NT2/D1 (cell line): ENCODE data around the gene MED15.
"Not testable (repeated sequence)": the region's sequence is repeated elsewhere in the genome, so short reads cannot be mapped to it uniquely, and the experiment has no call there.

Experiments used
- DNase-seq: peaks from one replicate; pipeline ENCODE4 v3.0.0-alpha.2; 2011; ENCODE audit warnings: low read depth, low spot score
- H3K27me3 ChIP-seq: 2 replicates; pipeline ENCODE4 v1.6.0; 2011; ENCODE audit warnings: mild to moderate bottlenecking; ENCODE audit not compliant: insufficient read length, insufficient read depth
- H3K36me3 ChIP-seq: 2 replicates; pipeline ENCODE4 v1.6.1; 2011; ENCODE audit warnings: mild to moderate bottlenecking, low read length, mixed read lengths; ENCODE audit not compliant: insufficient read depth, insufficient read length
- H3K4me1 ChIP-seq: 2 replicates; pipeline ENCODE4 v1.5.1; 2011; ENCODE audit not compliant: insufficient read depth, insufficient read length
- H3K4me3 ChIP-seq: 2 replicates; pipeline ENCODE4 v1.5.1; 2011; ENCODE audit warnings: low read depth; ENCODE audit not compliant: insufficient read length
- H3K9ac ChIP-seq: 2 replicates; pipeline ENCODE4 v1.6.0; 2011; ENCODE audit warnings: low read depth; ENCODE audit not compliant: insufficient read length
- H3K9me3 ChIP-seq: 2 replicates; pipeline ENCODE4 v1.5.1; 2011; ENCODE audit warnings: mild to moderate bottlenecking, low read length; ENCODE audit not compliant: insufficient read depth
- SUZ12 ChIP-seq: IDR thresholded peaks from 2 replicates; pipeline ENCODE4 v1.6.1; 2011; ENCODE audit not compliant: insufficient read length, insufficient read depth; ENCODE audit errors: extremely low read depth
- YY1 ChIP-seq: IDR thresholded peaks from 2 replicates; pipeline ENCODE4 v1.6.1; 2011; ENCODE audit not compliant: insufficient read length, insufficient read depth
- ZNF274 ChIP-seq: IDR thresholded peaks from 2 replicates; pipeline ENCODE4 v1.6.1; 2011; ENCODE audit warnings: mild to moderate bottlenecking, low read depth, low read length

MED15 gene

GRCh38 chr22:20531404-20532201, 24.2 kb downstream of the MED15 start:
- no peak overlapping the region for H3K4me3 ChIP-seq
- H3K9ac ChIP-seq, result no peak overlapping the region
- H3K27me3 ChIP-seq, result no peaks in the 10 kb centered on the region
- peaks cover 22% of the 10 kb centered on the region for H3K4me1 ChIP-seq
- no peaks in the 10 kb centered on the region for H3K9me3 ChIP-seq
- TF ChIP-seq SUZ12, result no peak
- peaks cover 41% of the 10 kb centered on the region for H3K36me3 ChIP-seq
- DNase-seq, result no peak

DNA sequence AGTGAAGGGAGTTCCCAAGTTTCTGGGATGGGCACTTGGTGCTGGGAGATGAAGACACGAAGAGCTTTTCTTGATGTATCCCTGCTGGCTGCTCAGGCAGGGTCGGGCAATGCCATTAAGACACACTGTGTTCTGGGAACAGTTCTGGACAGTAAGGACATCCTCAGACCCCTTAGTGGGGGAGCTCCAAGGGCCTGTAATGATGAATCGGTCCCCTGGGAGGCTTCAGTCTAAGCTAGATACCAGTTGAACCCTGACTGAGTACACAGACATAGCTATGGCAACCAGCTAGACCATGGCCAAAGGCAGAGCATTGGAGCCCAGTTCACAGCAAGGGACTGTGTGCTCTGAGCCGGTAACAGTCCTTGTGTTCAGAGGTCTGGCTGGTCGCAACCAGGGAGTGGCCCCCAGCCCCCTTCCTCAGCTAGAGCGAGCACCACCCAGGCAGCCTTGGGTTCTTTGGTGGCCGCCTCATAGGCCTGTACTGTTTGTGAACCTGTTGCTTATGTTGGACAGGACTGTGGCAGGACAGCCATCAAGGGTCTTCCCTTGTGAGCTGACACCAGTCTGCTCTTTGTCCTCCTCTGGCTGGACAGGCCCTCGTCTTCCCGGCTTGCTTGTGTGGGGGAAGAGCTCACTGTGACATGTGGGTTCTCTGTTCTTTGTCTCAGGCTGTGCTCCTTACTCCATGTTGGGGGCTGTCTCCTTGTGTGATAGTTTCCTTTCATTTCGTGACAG, 25.0 kb downstream of the MED15 start:
- no peaks in the 10 kb centered on the region for H3K27me3 ChIP-seq
- no peak for TF ChIP-seq YY1
- no peak for TF ChIP-seq ZNF274
- no peak for TF ChIP-seq SUZ12
- peaks cover 20% of the 10 kb centered on the region for H3K4me1 ChIP-seq
- no peak for DNase-seq
- peak overlapping the region; percentile 53 for H3K9ac ChIP-seq
- H3K36me3 ChIP-seq, result peaks cover 47% of the 10 kb centered on the region
- H3K9me3 ChIP-seq, result no peaks in the 10 kb centered on the region
- no peak overlapping the region for H3K4me3 ChIP-seq

GRCh38 chr22:20533095-20533878, 25.9 kb downstream of the MED15 start:
- peaks cover 47% of the 10 kb centered on the region for H3K36me3 ChIP-seq
- no peaks in the 10 kb centered on the region for H3K27me3 ChIP-seq
- no peak for DNase-seq
- TF ChIP-seq YY1 (no peak), ZNF274 (no peak), SUZ12 (no peak)
- H3K9me3 ChIP-seq, result no peaks in the 10 kb centered on the region
- peaks cover 20% of the 10 kb centered on the region for H3K4me1 ChIP-seq
- H3K4me3 ChIP-seq, result no peak overlapping the region
- H3K9ac ChIP-seq, result no peak overlapping the region

GRCh38 chr22:20533879-20534265, 26.5 kb downstream of the MED15 start:
- TF ChIP-seq ZNF274 (no peak), SUZ12 (no peak), YY1 (no peak)
- Histone ChIP-seq H3K9me3 (no peaks in the 10 kb centered on the region), H3K36me3 (peaks cover 44% of the 10 kb centered on the region), H3K4me3 (no peak overlapping the region), H3K27me3 (no peaks in the 10 kb centered on the region), H3K4me1 (peaks cover 20% of the 10 kb centered on the region), H3K9ac (no peak overlapping the region)
- DNase-seq, result no peak

- H3K9ac ChIP-seq, result no peak overlapping the region
- peaks cover 14% of the 10 kb centered on the region for H3K4me1 ChIP-seq
- H3K4me3 ChIP-seq, result no peak overlapping the region
- no peaks in the 10 kb centered on the region for H3K9me3 ChIP-seq
- no peak for DNase-seq
- TF ChIP-seq ZNF274 (no peak), SUZ12 (no peak), YY1 (no peak)
- no peaks in the 10 kb centered on the region for H3K27me3 ChIP-seq
- peaks cover 46% of the 10 kb centered on the region for H3K36me3 ChIP-seq
Measured at GRCh38 chr22:20536590-20537324, 29.3 kb downstream of the MED15 start.

GRCh38 chr22:20537325-20537756, 29.9 kb downstream of the MED15 start:
- Histone ChIP-seq H3K36me3 (peaks cover 42% of the 10 kb centered on the region), H3K9me3 (no peaks in the 10 kb centered on the region), H3K9ac (no peak overlapping the region), H3K27me3 (no peaks in the 10 kb centered on the region), H3K4me1 (peaks cover 10% of the 10 kb centered on the region), H3K4me3 (no peak overlapping the region)
- TF ChIP-seq YY1 (no peak), ZNF274 (no peak), SUZ12 (no peak)
- no peak for DNase-seq

DNA sequence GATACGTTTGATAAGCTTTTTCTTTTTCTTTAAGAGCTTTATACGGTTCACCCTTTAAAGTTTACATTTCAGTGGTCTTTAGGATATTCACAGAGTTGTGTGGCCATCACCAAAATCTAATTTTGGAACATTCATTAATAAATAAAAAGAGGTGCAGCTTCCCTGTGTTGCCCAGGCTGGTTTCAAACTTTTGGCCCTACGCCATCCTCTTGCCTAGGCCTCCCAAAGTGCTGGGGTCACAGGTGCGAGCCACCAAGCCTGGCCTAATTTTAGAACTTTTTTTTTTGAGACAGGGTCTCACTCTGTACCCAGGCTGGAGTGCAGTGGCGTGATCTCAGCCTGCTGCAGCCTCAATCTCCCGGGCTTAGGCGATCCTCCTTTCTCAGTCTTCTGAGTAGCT, 30.6 kb downstream of the MED15 start:
- TF ChIP-seq ZNF274 (no peak), YY1 (no peak), SUZ12 (no peak)
- Histone ChIP-seq H3K4me3 (no peak overlapping the region), H3K27me3 (no peaks in the 10 kb centered on the region), H3K36me3 (peaks cover 41% of the 10 kb centered on the region), H3K9ac (no peak overlapping the region), H3K4me1 (peaks cover 7% of the 10 kb centered on the region), H3K9me3 (no peaks in the 10 kb centered on the region)
- DNase-seq, result no peak

DNA sequence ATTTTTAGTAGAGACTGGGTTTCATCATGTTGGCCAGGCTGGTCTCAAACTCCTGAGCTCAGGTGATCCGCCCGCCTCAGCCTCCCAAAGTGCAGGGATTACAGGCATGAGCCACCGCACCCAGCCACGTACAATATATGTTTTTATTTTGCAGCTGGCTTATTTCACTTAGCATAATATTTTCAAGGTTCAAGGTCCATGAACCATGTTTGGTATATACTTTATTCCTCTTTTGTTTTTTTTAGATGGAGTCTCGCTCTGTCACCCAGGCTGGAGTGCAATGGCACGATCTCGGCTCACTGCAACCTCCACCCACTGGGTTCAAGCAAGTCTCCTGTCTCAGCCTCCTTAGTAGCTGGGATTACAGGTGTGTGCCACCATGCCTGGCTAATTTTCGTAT, 31.5 kb downstream of the MED15 start:
- H3K4me3 ChIP-seq, H3K27me3 ChIP-seq, H3K4me1 ChIP-seq, H3K9ac ChIP-seq, DNase-seq, H3K9me3 ChIP-seq: not testable (repeated sequence)
- H3K36me3 ChIP-seq, result peaks cover 35% of the 10 kb centered on the region
